Neural cell (in vitro differentiated cells): ENCODE data around the gene CD300C. TPM values are rescaled to one million over a fixed set of nuclear protein-coding genes. Genes with fewer than 3 reads are reported as not detected.

Experiments used
- H2AFZ ChIP-seq: fragments of 200-600, 300-800 bp; sonication (generic), shearing (Covaris generic); 2 replicates; pipeline ENCODE4 v1.6.0; 2014; ENCODE audit warnings: low read depth, mild to moderate bottlenecking, antibody characterized with exemption, low read length, moderate library complexity
- H3F3A ChIP-seq: fragments of 200-600 bp; shearing (Covaris generic); 2 replicates; pipeline ENCODE4 v1.6.1; 2016; ENCODE audit warnings: mild to moderate bottlenecking, moderate library complexity, mixed read lengths, antibody characterized with exemption, low read length; ENCODE audit not compliant: insufficient read depth, poor library complexity, severe bottlenecking
- H3K27ac ChIP-seq: fragments of 200-600, 300-800 bp; sonication (generic), shearing (Covaris generic); 2 replicates; pipeline ENCODE4 v1.5.1; 2014; ENCODE audit warnings: mild to moderate bottlenecking, low read length, moderate library complexity
- H3K27me3 ChIP-seq: fragments of 300-800, 200-600 bp; sonication (generic), shearing (Covaris generic); 2 replicates; pipeline ENCODE4 v1.6.0; 2014; ENCODE audit warnings: mild to moderate bottlenecking, low read depth, low read length, moderate library complexity; ENCODE audit not compliant: insufficient read depth
- H3K36me3 ChIP-seq: fragments of 300-800, 200-600 bp; sonication (generic), shearing (Covaris generic); 2 replicates; pipeline ENCODE4 v1.5.1; 2014; ENCODE audit warnings: mild to moderate bottlenecking, antibody characterized with exemption, low read length, moderate library complexity; ENCODE audit not compliant: insufficient read depth
- H3K4me2 ChIP-seq: fragments of 300-800, 200-600 bp; sonication (generic), shearing (Covaris generic); 2 replicates; pipeline ENCODE4 v1.6.0; 2014; ENCODE audit warnings: mild to moderate bottlenecking, low read length
- H3K4me3 ChIP-seq: fragments of 300-800, 200-600 bp; sonication (generic), shearing (Covaris generic); 2 replicates; pipeline ENCODE4 v1.5.1; 2014; ENCODE audit warnings: mild to moderate bottlenecking, low read length, moderate library complexity
- H3K79me2 ChIP-seq: fragments of 200-600 bp; shearing (Covaris generic); replicated peaks from 2 replicates; pipeline ENCODE4 v1.6.0; 2014; ENCODE audit warnings: mild to moderate bottlenecking, low read length, moderate library complexity; ENCODE audit not compliant: insufficient read depth
- H3K9ac ChIP-seq: fragments of 300-800, 200-600 bp; sonication (generic), shearing (Covaris generic); 2 replicates; pipeline ENCODE4 v1.6.1; 2016; ENCODE audit warnings: mild to moderate bottlenecking, low read length, mixed read lengths
- H3K9me2 ChIP-seq: fragments of 200-600 bp; shearing (Covaris generic); 2 replicates; pipeline ENCODE4 v1.6.1; 2016; ENCODE audit warnings: mild to moderate bottlenecking, low read length, mixed read lengths; ENCODE audit not compliant: insufficient read depth
- H3K9me3 ChIP-seq: fragments of 200-600, 300-800 bp; sonication (generic), shearing (Covaris generic); 2 replicates; pipeline ENCODE4 v1.6.1; 2016; ENCODE audit warnings: mild to moderate bottlenecking, mixed run types, low read length, moderate library complexity, mixed read lengths
- H4K20me1 ChIP-seq: fragments of 200-600 bp; shearing (Covaris generic); 2 replicates; pipeline ENCODE4 v1.6.1; 2016; ENCODE audit warnings: mild to moderate bottlenecking, mixed run types; ENCODE audit not compliant: insufficient read depth
- CTCF ChIP-seq: fragments of 450-650 bp; IDR thresholded peaks from 2 replicates; pipeline ENCODE4 v1.5.1; 2014; ENCODE audit warnings: antibody characterized with exemption, mild to moderate bottlenecking, moderate library complexity; ENCODE audit not compliant: poor library complexity, severe bottlenecking
- EP300 ChIP-seq: fragments of 450-650 bp; conservative IDR thresholded peaks from 2 replicates; pipeline ENCODE4 v1.6.1; 2014; ENCODE audit warnings: antibody characterized with exemption, mild to moderate bottlenecking, moderate library complexity; ENCODE audit not compliant: poor library complexity, severe bottlenecking
- EZH2 ChIP-seq: fragments of 200-600, 300-800 bp; shearing (Covaris generic), sonication (generic); IDR thresholded peaks from 2 replicates; pipeline ENCODE4 v1.6.1; 2014; ENCODE audit warnings: antibody characterized with exemption, low read length, borderline replicate concordance, mild to moderate bottlenecking; ENCODE audit not compliant: insufficient read depth, poor library complexity, severe bottlenecking
- MXI1 ChIP-seq: fragments of 450-650 bp; conservative IDR thresholded peaks from 2 replicates; pipeline ENCODE4 v1.6.1; 2014; ENCODE audit warnings: antibody characterized with exemption, mild to moderate bottlenecking; ENCODE audit not compliant: poor library complexity, severe bottlenecking
- POLR2AphosphoS5 ChIP-seq: IDR thresholded peaks from 2 replicates; pipeline ENCODE4 v1.6.1; 2012
- RAD21 ChIP-seq: fragments of 450-650 bp; conservative IDR thresholded peaks from 2 replicates; pipeline ENCODE4 v1.6.1; 2014; ENCODE audit warnings: antibody characterized with exemption, mild to moderate bottlenecking, moderate library complexity
- REST ChIP-seq: IDR thresholded peaks from 2 replicates; pipeline ENCODE4 v1.6.1; 2012; ENCODE audit warnings: borderline replicate concordance
- SMC3 ChIP-seq: fragments of 450-650 bp; conservative IDR thresholded peaks from 2 replicates; pipeline ENCODE4 v1.6.1; 2014; ENCODE audit warnings: antibody characterized with exemption, mild to moderate bottlenecking, moderate library complexity; ENCODE audit not compliant: poor library complexity
- TAF1 ChIP-seq: IDR thresholded peaks from 2 replicates; pipeline ENCODE4 v1.6.1; 2012; ENCODE audit warnings: low read depth
- polyA plus RNA-seq: library from polyadenylated mRNA; depleted of rRNA; stranded (reverse); fragments of >200 nt; gene quantifications from 2 replicates; pipeline ENCODE4 v1.2.3, GENCODE V29; 2014

CD300C gene
- polyA plus RNA-seq, 1 donor from 2014 or later, result not detected

- H3K4me2 ChIP-seq, result no peak overlapping the region
- no peak overlapping the region for H3K9ac ChIP-seq
- no peaks in the 10 kb centered on the region for H3K36me3 ChIP-seq
- no peaks in the 10 kb centered on the region for H3K9me2 ChIP-seq
- no peak overlapping the region for H3K27ac ChIP-seq
- TF ChIP-seq SMC3, result no peak
- TF ChIP-seq POLR2AphosphoS5, result no peak
- TF ChIP-seq EZH2, result no peak
- no peak for TF ChIP-seq MXI1
- TF ChIP-seq RAD21, result no peak
- no peak for TF ChIP-seq CTCF
- no peak for TF ChIP-seq REST
- TF ChIP-seq TAF1, result no peak
- TF ChIP-seq EP300, result no peak
- no peaks in the 10 kb centered on the region for H3F3A ChIP-seq
- H4K20me1 ChIP-seq, result no peaks in the 10 kb centered on the region
- H3K9me3 ChIP-seq, result no peaks in the 10 kb centered on the region
- H3K79me2 ChIP-seq, result no peaks in the 10 kb centered on the region
- H3K4me3 ChIP-seq, result no peak overlapping the region
- H2AFZ ChIP-seq, result no peak overlapping the region
- no peaks in the 10 kb centered on the region for H3K27me3 ChIP-seq
These were observed 6.6 kb downstream of the CD300C start for GRCh38 chr17:74539281-74539820.

- Histone ChIP-seq H3K4me3 (no peak overlapping the region), H3K27ac (no peak overlapping the region), H3K79me2 (no peaks in the 10 kb centered on the region), H3K4me2 (no peak overlapping the region), H3K9me2 (no peaks in the 10 kb centered on the region), H3F3A (no peaks in the 10 kb centered on the region), H4K20me1 (no peaks in the 10 kb centered on the region), H2AFZ (no peak overlapping the region), H3K36me3 (no peaks in the 10 kb centered on the region), H3K9ac (no peak overlapping the region), H3K9me3 (no peaks in the 10 kb centered on the region), H3K27me3 (no peaks in the 10 kb centered on the region)
- TF ChIP-seq TAF1 (no peak), POLR2AphosphoS5 (no peak), RAD21 (no peak), CTCF (no peak), EP300 (no peak), SMC3 (no peak), EZH2 (no peak), REST (no peak), MXI1 (no peak)
These were observed 9.0 kb downstream of the CD300C start for GRCh38 chr17:74536890-74537289.
